Natural killer cell treated with Interleukin-12 subunit alpha and Interleukin-12 subunit beta and Interleukin-15 and Interleukin-18, amount 100 ng/mL, for 72 hours (primary cell): ENCODE results near the gene NOS1. TPM values are rescaled to one million over a fixed set of nuclear protein-coding genes. Genes with fewer than 3 reads are reported as not detected.

Experiments used
- ATAC-seq, 2 donors: fragments of 150-1000 bp; cut with Tn5 transposase in 1 of 2; sonication (Bioruptor Pico), chemical (Tn5 transposase) in 1 of 2; 2 replicates each; pipeline ENCODE4 v1.10.0; 2021
- DNase-seq: peaks from one replicate; pipeline ENCODE4 v3.0.0; 2022; ENCODE audit warnings: low spot score
- H3K27ac Mint-ChIP-seq, 2 donors: 1 replicate in 1 of 2; 2 replicates in 1 of 2; pipeline ENCODE4 v1.8.0; 2022; ENCODE audit warnings: mixed read lengths in 2 of 2, mild to moderate bottlenecking in 1 of 2, moderate library complexity in 1 of 2
- H3K27me3 Mint-ChIP-seq, 2 donors: 1 replicate in 1 of 2; 2 replicates in 1 of 2; pipeline ENCODE4 v1.8.0; 2022; ENCODE audit warnings: mixed read lengths in 2 of 2
- H3K36me3 Mint-ChIP-seq: one replicate; pipeline ENCODE4 v1.8.0; 2022; ENCODE audit warnings: mixed read lengths
- H3K4me1 Mint-ChIP-seq, 2 donors: 1 replicate in 1 of 2; 2 replicates in 1 of 2; pipeline ENCODE4 v1.8.0; 2022; ENCODE audit warnings: low read depth in 2 of 2, mixed read lengths in 2 of 2, mild to moderate bottlenecking in 1 of 2
- H3K4me3 Mint-ChIP-seq: one replicate; pipeline ENCODE4 v1.8.0; 2022; ENCODE audit warnings: mixed read lengths
- H3K9me3 Mint-ChIP-seq: 2 replicates; pipeline ENCODE4 v1.8.0; 2022; ENCODE audit warnings: mixed read lengths
- total RNA-seq, 2 donors: library from RNA; stranded (reverse); gene quantifications; one replicate each; pipeline ENCODE4 v1.2.3, GENCODE V29; 2022

Gene NOS1
- total RNA-seq, 2 donors from 2014 or later, result not detected

- Mint-ChIP-seq H3K9me3 (no peaks in the 10 kb centered on the region), H3K36me3 (no peaks in the 10 kb centered on the region), H3K4me3 (no peak overlapping the region), H3K27ac (no peak overlapping the region), H3K27me3 (peaks cover 21 to 29% of the 10 kb centered on the region in 2 donors), H3K4me1 (no peaks in the 10 kb centered on the region)
- ATAC-seq (no peak), DNase-seq (no peak)
These were observed 28.0 kb downstream of the NOS1 start for GRCh38 chr12:117333331-117333881.

GRCh38 chr12:117331691-117332090 is 29.7 kb downstream of the NOS1 start:
- Mint-ChIP-seq H3K4me1 (no peaks in the 10 kb centered on the region), H3K27me3 (peaks cover 23 to 26% of the 10 kb centered on the region in 2 donors), H3K4me3 (no peak overlapping the region)

DNA sequence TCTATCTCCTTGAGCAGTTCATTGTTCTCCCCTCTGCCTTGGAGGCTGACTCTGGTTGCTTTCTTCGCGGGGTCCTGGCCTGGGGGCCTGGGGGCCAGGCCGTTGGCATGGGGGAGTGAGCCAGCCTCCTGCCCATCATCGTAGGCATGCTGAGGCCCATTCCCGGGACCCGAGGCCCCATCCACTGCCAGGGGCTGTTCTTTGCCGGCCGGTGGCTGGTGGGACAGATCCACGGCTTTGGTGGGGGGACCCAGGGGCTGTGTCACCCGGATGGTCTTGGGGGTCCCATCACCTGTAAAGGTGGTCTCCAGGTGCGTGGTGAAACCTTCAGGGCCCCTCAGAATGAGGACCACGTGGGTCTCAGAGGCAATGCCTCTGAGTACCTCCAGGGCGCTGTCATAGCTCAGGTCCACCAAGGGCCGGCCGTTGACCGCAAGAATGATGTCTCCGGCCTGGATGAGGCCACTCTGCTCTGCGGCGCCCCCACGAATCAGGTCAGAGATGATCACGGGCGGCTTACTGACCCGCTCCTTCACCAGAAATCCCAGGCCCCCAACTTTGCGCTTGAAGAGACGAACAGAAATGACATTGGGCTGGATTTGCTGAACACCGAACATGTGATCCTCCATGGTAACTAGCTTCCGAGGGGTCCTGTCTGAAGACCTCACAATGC is 30.8 kb downstream of the NOS1 start:
- Mint-ChIP-seq H3K27me3 (peaks cover 23 to 24% of the 10 kb centered on the region in 2 donors), H3K4me3 (no peak overlapping the region), H3K27ac (no peak overlapping the region), H3K9me3 (no peaks in the 10 kb centered on the region), H3K4me1 (no peaks in the 10 kb centered on the region), H3K36me3 (no peaks in the 10 kb centered on the region)
- ATAC-seq (peak in 1 of 2 donors; percentile 20), DNase-seq (no peak)

More at GRCh38 chr12:117331691-117332090, 29.7 kb downstream of the NOS1 start:
- H3K36me3 Mint-ChIP-seq, result no peaks in the 10 kb centered on the region
- no peaks in the 10 kb centered on the region for H3K9me3 Mint-ChIP-seq
- DNase-seq (no peak), ATAC-seq (no peak)
- no peak overlapping the region for H3K27ac Mint-ChIP-seq

- no peak overlapping the region for H3K27ac Mint-ChIP-seq
- H3K4me3 Mint-ChIP-seq, result no peak overlapping the region
- DNase-seq (no peak), ATAC-seq (no peak)
- H3K4me1 Mint-ChIP-seq, result no peaks in the 10 kb centered on the region
- peaks cover 21 to 22% of the 10 kb centered on the region in 2 donors for H3K27me3 Mint-ChIP-seq
- H3K36me3 Mint-ChIP-seq, result no peaks in the 10 kb centered on the region
- H3K9me3 Mint-ChIP-seq, result no peaks in the 10 kb centered on the region
These were observed 31.7 kb downstream of the NOS1 start for GRCh38 chr12:117329756-117330155.

DNA sequence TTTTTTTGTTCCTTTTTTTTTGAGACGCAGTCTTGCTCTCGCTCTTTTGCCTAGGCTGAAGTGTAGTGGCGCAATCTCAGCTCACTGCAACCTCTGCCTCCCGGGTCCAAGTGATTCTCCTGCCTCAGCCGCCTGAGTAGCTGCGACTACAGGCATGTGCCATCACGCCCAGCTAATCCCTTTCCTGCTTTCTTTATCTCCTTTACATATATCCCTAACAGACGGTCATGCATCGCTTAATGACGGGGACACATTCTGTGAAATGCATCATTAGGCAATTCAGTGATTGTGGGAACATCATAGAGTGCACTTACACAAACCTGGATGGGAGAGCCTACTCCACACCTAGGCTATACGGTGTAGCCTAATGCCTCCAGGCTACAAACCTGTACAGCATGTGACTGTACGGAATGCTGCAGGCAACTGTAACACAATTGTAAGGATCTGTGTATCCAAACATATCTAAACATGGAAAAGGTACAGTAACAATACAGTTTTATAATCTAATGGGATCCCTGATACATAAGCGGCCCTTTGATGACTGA is 32.8 kb downstream of the NOS1 start:
- no peak for DNase-seq
- H3K4me3 Mint-ChIP-seq, result no peak overlapping the region
- H3K27me3 Mint-ChIP-seq, result peaks cover 9 to 14% of the 10 kb centered on the region in 2 donors
- H3K4me1 Mint-ChIP-seq, result no peaks in the 10 kb centered on the region
- H3K9me3 Mint-ChIP-seq, result no peaks in the 10 kb centered on the region
- no peak for ATAC-seq
- no peak overlapping the region for H3K27ac Mint-ChIP-seq
- no peaks in the 10 kb centered on the region for H3K36me3 Mint-ChIP-seq

- H3K9me3 Mint-ChIP-seq, result no peaks in the 10 kb centered on the region
- DNase-seq (no peak), ATAC-seq (no peak)
- H3K4me1 Mint-ChIP-seq, result no peaks in the 10 kb centered on the region
- no peak overlapping the region for H3K4me3 Mint-ChIP-seq
- H3K27me3 Mint-ChIP-seq, result no peaks in the 10 kb centered on the region
- H3K27ac Mint-ChIP-seq, result no peak overlapping the region
- H3K36me3 Mint-ChIP-seq, result no peaks in the 10 kb centered on the region
These were observed 39.0 kb downstream of the NOS1 start for GRCh38 chr12:117322428-117322827.

GRCh38 chr12:117321572-117321971 is 39.9 kb downstream of the NOS1 start:
- no peak for ATAC-seq
- no peaks in the 10 kb centered on the region for H3K27me3 Mint-ChIP-seq
- no peak overlapping the region for H3K27ac Mint-ChIP-seq
- no peak for DNase-seq
- H3K4me1 Mint-ChIP-seq, result no peaks in the 10 kb centered on the region
- no peak overlapping the region for H3K4me3 Mint-ChIP-seq
- no peaks in the 10 kb centered on the region for H3K9me3 Mint-ChIP-seq
- H3K36me3 Mint-ChIP-seq, result no peaks in the 10 kb centered on the region

DNA sequence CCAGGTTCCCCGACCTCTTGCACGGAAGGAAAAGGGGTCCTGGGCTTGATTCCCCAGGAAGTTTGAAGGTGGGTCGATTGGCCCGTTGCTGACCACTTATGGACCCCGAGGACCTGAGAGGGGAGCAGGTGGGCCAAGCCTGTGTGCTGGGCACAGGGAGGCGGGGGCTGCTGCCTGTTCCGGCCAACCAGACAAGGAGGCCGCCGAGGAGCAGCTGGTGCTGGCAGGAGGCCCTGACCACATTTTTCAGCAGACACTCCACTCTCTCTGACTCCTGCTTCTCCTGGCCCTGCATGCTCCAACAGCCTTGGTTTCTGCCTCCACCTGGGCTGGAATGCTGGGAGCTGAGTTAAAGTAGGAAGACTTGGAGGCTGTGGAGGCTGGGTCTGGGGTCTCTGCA is 42.8 kb downstream of the NOS1 start:
- H3K4me3 Mint-ChIP-seq, result no peak overlapping the region
- H3K27ac Mint-ChIP-seq, result no peak overlapping the region
- no peaks in the 10 kb centered on the region for H3K36me3 Mint-ChIP-seq
- no peaks in the 10 kb centered on the region for H3K4me1 Mint-ChIP-seq
- no peak for ATAC-seq
- H3K27me3 Mint-ChIP-seq, result peaks cover 0 to 3% of the 10 kb centered on the region in 2 donors
- no peak for DNase-seq
- no peaks in the 10 kb centered on the region for H3K9me3 Mint-ChIP-seq

DNA sequence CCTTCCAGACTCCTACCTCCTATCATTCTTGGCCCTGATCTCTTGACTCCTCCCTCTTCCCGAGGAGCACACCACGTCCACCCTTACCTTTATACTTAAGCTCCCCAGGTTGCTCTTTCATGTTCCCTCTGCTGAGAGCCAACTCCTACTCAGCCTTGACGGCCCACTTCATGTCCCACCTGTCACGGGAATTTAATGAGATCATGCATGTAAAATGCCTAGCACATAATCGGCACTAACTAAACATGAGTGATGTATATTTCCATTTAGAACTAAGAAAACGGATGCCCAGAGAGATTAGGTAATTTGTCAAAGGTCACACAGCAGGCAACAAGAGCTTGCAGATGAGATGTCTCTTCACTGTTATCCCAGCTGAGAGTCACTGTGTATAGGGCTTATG is 45.1 kb downstream of the NOS1 start:
- Mint-ChIP-seq H3K27ac (no peak overlapping the region), H3K36me3 (no peaks in the 10 kb centered on the region), H3K4me1 (no peaks in the 10 kb centered on the region), H3K9me3 (no peaks in the 10 kb centered on the region), H3K27me3 (peaks cover 0 to 4% of the 10 kb centered on the region in 2 donors), H3K4me3 (no peak overlapping the region)
- DNase-seq (no peak), ATAC-seq (no peak)

DNA sequence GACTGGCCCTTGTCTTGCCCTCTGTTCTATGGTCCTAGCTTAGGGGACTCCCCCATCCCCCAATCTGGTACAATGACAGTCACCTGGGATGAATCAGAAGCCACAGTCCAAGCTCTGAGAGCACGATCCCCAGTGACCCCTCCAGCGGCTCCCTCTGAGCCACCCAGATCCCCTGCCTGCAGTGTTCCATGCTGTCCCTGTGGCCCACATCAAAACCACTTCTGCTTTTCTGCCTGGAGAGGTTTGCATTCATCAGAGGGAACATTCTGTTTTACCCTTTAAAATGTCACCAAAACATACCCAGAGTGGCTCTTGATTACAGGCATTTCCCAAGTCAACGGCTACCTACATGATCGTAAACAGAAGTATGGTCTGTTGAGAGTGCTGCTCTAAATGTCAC is 47.5 kb downstream of the NOS1 start:
- H3K27ac Mint-ChIP-seq, result no peak overlapping the region
- no peak for ATAC-seq
- DNase-seq, result no peak
- H3K27me3 Mint-ChIP-seq, result peaks cover 0 to 4% of the 10 kb centered on the region in 2 donors
- no peaks in the 10 kb centered on the region for H3K4me1 Mint-ChIP-seq
- H3K36me3 Mint-ChIP-seq, result no peaks in the 10 kb centered on the region
- no peak overlapping the region for H3K4me3 Mint-ChIP-seq
- H3K9me3 Mint-ChIP-seq, result no peaks in the 10 kb centered on the region

DNA sequence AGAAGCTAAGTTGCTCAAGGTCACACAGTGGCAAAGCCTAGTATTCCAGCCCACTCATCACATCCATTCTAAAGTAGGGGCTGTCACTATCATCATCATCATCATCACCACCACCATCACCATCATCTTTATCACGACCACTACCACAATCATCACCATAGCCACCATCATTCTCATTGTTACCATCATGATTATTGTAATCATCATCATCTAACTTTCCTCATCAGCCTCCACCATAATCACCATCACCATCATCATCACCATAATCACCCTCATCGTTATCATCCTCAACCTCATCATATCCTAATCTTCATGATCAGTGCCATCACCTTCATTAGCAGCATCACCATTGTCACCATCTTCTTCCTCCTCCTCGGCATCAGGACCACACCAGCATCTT is 48.7 kb downstream of the NOS1 start:
- H3K4me1 Mint-ChIP-seq, result no peaks in the 10 kb centered on the region
- peaks cover 0 to 4% of the 10 kb centered on the region in 2 donors for H3K27me3 Mint-ChIP-seq
- H3K4me3 Mint-ChIP-seq, result no peak overlapping the region
- ATAC-seq, result no peak
- no peak overlapping the region for H3K27ac Mint-ChIP-seq
- DNase-seq, result no peak
- H3K36me3 Mint-ChIP-seq, result no peaks in the 10 kb centered on the region
- H3K9me3 Mint-ChIP-seq, result no peaks in the 10 kb centered on the region

DNA sequence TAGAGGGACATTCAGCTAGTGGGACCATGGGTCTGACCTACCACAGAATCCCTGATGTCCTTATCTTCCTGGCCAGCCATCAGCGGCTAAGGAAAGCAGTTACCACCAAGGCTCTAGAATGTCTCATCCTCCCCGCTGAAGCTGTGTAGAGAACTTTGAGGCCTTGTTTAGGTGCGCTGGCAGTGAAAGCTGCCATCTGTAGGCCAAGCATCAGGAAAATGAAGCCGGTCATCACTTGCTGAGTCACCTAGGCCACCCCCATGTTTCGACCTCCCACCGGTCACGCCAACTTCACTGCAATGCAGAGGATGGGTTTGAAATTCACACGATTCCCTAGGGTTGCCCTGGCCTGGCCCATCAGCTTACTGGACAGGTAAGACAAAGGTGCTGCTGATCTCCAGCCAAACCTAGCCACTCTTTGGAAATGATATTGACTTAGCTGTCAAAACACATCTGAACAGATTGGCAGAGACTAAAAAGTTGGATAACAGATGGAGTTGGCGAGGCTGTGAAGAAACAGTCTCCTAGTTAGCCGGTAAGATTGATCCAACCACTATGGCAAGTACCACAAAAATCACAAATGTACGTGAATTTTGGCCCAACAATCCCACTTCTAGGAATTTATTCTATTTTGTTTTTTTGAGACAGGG is 52.0 kb downstream of the NOS1 start:
- no peaks in the 10 kb centered on the region for H3K4me1 Mint-ChIP-seq
- no peak for ATAC-seq
- peaks cover 0 to 4% of the 10 kb centered on the region in 2 donors for H3K27me3 Mint-ChIP-seq
- no peak overlapping the region for H3K4me3 Mint-ChIP-seq
- H3K9me3 Mint-ChIP-seq, result no peaks in the 10 kb centered on the region
- no peak for DNase-seq
- H3K27ac Mint-ChIP-seq, result no peak overlapping the region
- no peaks in the 10 kb centered on the region for H3K36me3 Mint-ChIP-seq

GRCh38 chr12:117300174-117300573 is 61.3 kb downstream of the NOS1 start:
- Mint-ChIP-seq H3K4me3 (no peak overlapping the region), H3K36me3 (no peaks in the 10 kb centered on the region), H3K4me1 (no peaks in the 10 kb centered on the region), H3K27me3 (peaks cover 9% of the 10 kb centered on the region in 2 donors), H3K27ac (no peak overlapping the region), H3K9me3 (peaks cover 3% of the 10 kb centered on the region)
- ATAC-seq, result no peak
- no peak for DNase-seq

- no peak for DNase-seq
- no peak for ATAC-seq
- Mint-ChIP-seq H3K27me3 (peaks cover 15 to 16% of the 10 kb centered on the region in 2 donors), H3K9me3 (peaks cover 3% of the 10 kb centered on the region), H3K36me3 (no peaks in the 10 kb centered on the region), H3K4me3 (no peak overlapping the region), H3K27ac (no peak overlapping the region), H3K4me1 (no peaks in the 10 kb centered on the region)
These were observed 62.7 kb downstream of the NOS1 start for GRCh38 chr12:117298648-117299225.
